ENCODE measurements around the gene SUCLG2. TPM values are rescaled to one million over a fixed set of nuclear protein-coding genes. Genes with fewer than 3 reads are reported as not detected.

SUCLG2 gene
- total and polyA plus RNA-seq, 9 of the 15 experiments (the other 6 are each of a cell fraction or from before 2014, with no cell fraction given) = 10.1 to 41.4 (median 29.0) TPM

GRCh38 chr3:67642190-67642589, 12.2 kb downstream of the SUCLG2 start (continued):
- no peak for TF ChIP-seq E2F6 (IDR thresholded peaks at IDR 0.05; ENCODE audit: borderline replicate concordance in 1 of 2, extremely low read depth in 1 of 2, insufficient read depth in 1 of 2, insufficient read length in 1 of 2, low read depth in 1 of 2, low read length in 1 of 2, poor library complexity in 1 of 2, severe bottlenecking in 1 of 2)

- FAIRE-seq = no peak
- BruUV-seq (replicated peaks) = no TSS peak
Observed at GRCh38 chr3:67641451-67641850, 13.0 kb downstream of the SUCLG2 start.

More at GRCh38 chr3:67641451-67641850, 13.0 kb downstream of the SUCLG2 start:
- TF ChIP-seq NCOR1 (IDR thresholded peaks at IDR 0.05) (no peak), TFAM (CRISPR knock-in tag; conservative IDR thresholded peaks at IDR 0.05) (no peak), NCOA2 (IDR thresholded peaks at IDR 0.05; ENCODE audit: partially characterized antibody in 2 of 2) (no peak), SNAPC5 (CRISPR knock-in tag; IDR thresholded peaks at IDR 0.05) (no peak), CBX2 (IDR thresholded peaks at IDR 0.05; ENCODE audit: insufficient read depth, low read length, poor library complexity, severe bottlenecking) (no peak), BDP1 (IDR thresholded peaks at IDR 0.05; ENCODE audit: insufficient read depth, insufficient read length) (no peak)
- TF ChIP-seq, protein P1, sequence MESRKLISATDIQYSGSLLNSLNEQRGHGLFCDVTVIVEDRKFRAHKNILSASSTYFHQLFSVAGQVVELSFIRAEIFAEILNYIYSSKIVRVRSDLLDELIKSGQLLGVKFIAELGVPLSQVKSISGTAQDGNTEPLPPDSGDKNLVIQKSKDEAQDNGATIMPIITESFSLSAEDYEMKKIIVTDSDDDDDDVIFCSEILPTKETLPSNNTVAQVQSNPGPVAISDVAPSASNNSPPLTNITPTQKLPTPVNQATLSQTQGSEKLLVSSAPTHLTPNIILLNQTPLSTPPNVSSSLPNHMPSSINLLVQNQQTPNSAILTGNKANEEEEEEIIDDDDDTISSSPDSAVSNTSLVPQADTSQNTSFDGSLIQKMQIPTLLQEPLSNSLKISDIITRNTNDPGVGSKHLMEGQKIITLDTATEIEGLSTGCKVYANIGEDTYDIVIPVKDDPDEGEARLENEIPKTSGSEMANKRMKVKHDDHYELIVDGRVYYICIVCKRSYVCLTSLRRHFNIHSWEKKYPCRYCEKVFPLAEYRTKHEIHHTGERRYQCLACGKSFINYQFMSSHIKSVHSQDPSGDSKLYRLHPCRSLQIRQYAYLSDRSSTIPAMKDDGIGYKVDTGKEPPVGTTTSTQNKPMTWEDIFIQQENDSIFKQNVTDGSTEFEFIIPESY (CRISPR knock-in tag; IDR thresholded peaks at IDR 0.05) = no peak
- no peaks in the 10 kb centered on the region for H3K9me1 ChIP-seq (ENCODE audit: control insufficient read depth, insufficient read depth, low read length)
- ChIA-PET CTCF (ENCODE audit: low intra/inter-chr PET ratio) (no interaction called here), POLR2A (interaction anchor here (0.9 kb wide), 1 partner anchor 12 kb away, joined by 4 read pairs; the partner anchor contains the start of gene SUCLG2)
- no peaks in the 10 kb centered on the region for H4K20me1 ChIP-seq (replicated peaks; ENCODE audit: control insufficient read depth, insufficient read depth, low read length)
- H3K4me2 ChIP-seq (ENCODE audit: insufficient read depth, low read length) = no peak overlapping the region
- ATAC-seq (no peak), DNase-seq (ENCODE audit: extremely low read depth in 1 of 4, low spot score in 3 of 4) (no peak)
- H3K79me2 ChIP-seq (ENCODE audit: control insufficient read depth, insufficient read depth, low read length) = peaks cover 7% of the 10 kb centered on the region; the same call in 2 of the 3 replicates
- no peak overlapping the region for H3K27ac ChIP-seq (ENCODE audit: extremely low read depth, low read depth, low read length)
- WGBS (ENCODE audit: insufficient coverage, low coverage, missing lambda C conversion rate) = 75% methylated on average over 3 of the region's 3 CpGs
- H3K4me3 ChIP-seq = no peak overlapping the region
- no peaks in the 10 kb centered on the region for H3K27me3 ChIP-seq (ENCODE audit: control insufficient read depth in 2 of 2, insufficient read depth in 2 of 2, low read length in 2 of 2)
- H3K4me1 ChIP-seq (replicated peaks in 1 of 2; ENCODE audit: control insufficient read depth in 2 of 2, insufficient read depth in 2 of 2, low read length in 2 of 2) = no peaks in the 10 kb centered on the region; a peak in 1 of 5 replicates
- intact Hi-C loops (cut with micrococcal nuclease) (no loop called here), in situ Hi-C loops (cut with MboI) (no loop called here)
- H3K9ac ChIP-seq (ENCODE audit: insufficient read depth in 1 of 2, low read depth in 2 of 2, low read length in 2 of 2) = no peak overlapping the region
- H3K36me3 ChIP-seq (ENCODE audit: control insufficient read depth, insufficient read depth, low read length) = peaks cover 12% of the 10 kb centered on the region; the same call in 1 of the 3 replicates
- no peak overlapping the region for H2AFZ ChIP-seq (ENCODE audit: low read depth, low read length)
- H3K9me3 ChIP-seq (replicated peaks; ENCODE audit: control insufficient read depth, insufficient read depth, low read depth, low read length) = no peaks in the 10 kb centered on the region

Data from K562 (cell line).